Mononuclear cell (primary cell): ENCODE results near the gene KRT82. TPM values are rescaled to one million over a fixed set of nuclear protein-coding genes. Genes with fewer than 3 reads are reported as not detected.

Source experiments
- H3K27me3 ChIP-seq: 2 replicates; pipeline ENCODE4 v1.6.0; 2011; ENCODE audit warnings: low read length, control low read depth; ENCODE audit not compliant: insufficient read depth
- H3K4me1 ChIP-seq: 2 replicates; pipeline ENCODE4 v1.5.1; 2011; ENCODE audit warnings: mild to moderate bottlenecking, low read length, control low read depth; ENCODE audit not compliant: insufficient read depth
- H3K4me3 ChIP-seq: 2 replicates; pipeline ENCODE4 v1.5.1; 2011; ENCODE audit warnings: mild to moderate bottlenecking, low read length, moderate library complexity
- H3K9me3 ChIP-seq: 2 replicates; pipeline ENCODE4 v1.5.1; 2011; ENCODE audit warnings: low read depth, mild to moderate bottlenecking, control low read depth, low read length
- total RNA-seq: library from RNA; depleted of rRNA; stranded (reverse); fragments of >200 nt; gene quantifications from one replicate; pipeline ENCODE4 v1.2.3, GENCODE V29; 2012

KRT82 gene
- total RNA-seq, 1 donor = not detected

- Histone ChIP-seq H3K4me1 (no peaks in the 10 kb centered on the region), H3K27me3 (no peaks in the 10 kb centered on the region), H3K9me3 (no peaks in the 10 kb centered on the region), H3K4me3 (no peak overlapping the region)
Observed at GRCh38 chr12:52403561-52403960, 2.6 kb downstream of the KRT82 start.

- H3K27me3 ChIP-seq = no peaks in the 10 kb centered on the region
- no peak overlapping the region for H3K4me3 ChIP-seq
- no peaks in the 10 kb centered on the region for H3K9me3 ChIP-seq
- H3K4me1 ChIP-seq = no peaks in the 10 kb centered on the region
Observed at GRCh38 chr12:52402873-52403540, 3.1 kb downstream of the KRT82 start.

- no peaks in the 10 kb centered on the region for H3K9me3 ChIP-seq
- H3K27me3 ChIP-seq = no peaks in the 10 kb centered on the region
- no peaks in the 10 kb centered on the region for H3K4me1 ChIP-seq
- H3K4me3 ChIP-seq = no peak overlapping the region
Observed at GRCh38 chr12:52402377-52402776, 3.8 kb downstream of the KRT82 start.

GRCh38 chr12:52401926-52402325 is 4.2 kb downstream of the KRT82 start:
- Histone ChIP-seq H3K27me3 (no peaks in the 10 kb centered on the region), H3K4me3 (no peak overlapping the region), H3K9me3 (no peaks in the 10 kb centered on the region), H3K4me1 (no peaks in the 10 kb centered on the region)

- Histone ChIP-seq H3K9me3 (no peaks in the 10 kb centered on the region), H3K27me3 (no peaks in the 10 kb centered on the region), H3K4me1 (no peaks in the 10 kb centered on the region), H3K4me3 (no peak overlapping the region)
Observed at GRCh38 chr12:52401526-52401925, 4.6 kb downstream of the KRT82 start.

- H3K27me3 ChIP-seq = no peaks in the 10 kb centered on the region
- H3K4me3 ChIP-seq = no peak overlapping the region
- no peaks in the 10 kb centered on the region for H3K4me1 ChIP-seq
- no peaks in the 10 kb centered on the region for H3K9me3 ChIP-seq
Observed at GRCh38 chr12:52400906-52401305, 5.2 kb downstream of the KRT82 start.

- Histone ChIP-seq H3K27me3 (no peaks in the 10 kb centered on the region), H3K4me3 (no peak overlapping the region), H3K4me1 (no peaks in the 10 kb centered on the region), H3K9me3 (no peaks in the 10 kb centered on the region)
Observed at GRCh38 chr12:52399756-52400155, 6.4 kb downstream of the KRT82 start.

GRCh38 chr12:52398176-52398575 is 8.0 kb downstream of the KRT82 start:
- Histone ChIP-seq H3K4me1 (no peaks in the 10 kb centered on the region), H3K4me3 (no peak overlapping the region), H3K9me3 (no peaks in the 10 kb centered on the region), H3K27me3 (no peaks in the 10 kb centered on the region)

- no peak overlapping the region for H3K4me3 ChIP-seq
- no peaks in the 10 kb centered on the region for H3K4me1 ChIP-seq
- H3K9me3 ChIP-seq = no peaks in the 10 kb centered on the region
- H3K27me3 ChIP-seq = no peaks in the 10 kb centered on the region
Observed at GRCh38 chr12:52396656-52397055, 9.5 kb downstream of the KRT82 start.

- Histone ChIP-seq H3K4me3 (no peak overlapping the region), H3K9me3 (no peaks in the 10 kb centered on the region), H3K4me1 (no peaks in the 10 kb centered on the region), H3K27me3 (no peaks in the 10 kb centered on the region)
Observed at GRCh38 chr12:52395761-52396434, 10.2 kb downstream of the KRT82 start.

GRCh38 chr12:52394836-52395405 is 11.2 kb downstream of the KRT82 start:
- H3K4me1 ChIP-seq = no peaks in the 10 kb centered on the region
- H3K9me3 ChIP-seq = no peaks in the 10 kb centered on the region
- H3K27me3 ChIP-seq = no peaks in the 10 kb centered on the region

GRCh38 chr12:52392465-52393007 is 13.6 kb downstream of the KRT82 start:
- no peak overlapping the region for H3K4me3 ChIP-seq

More at GRCh38 chr12:52394836-52395405, 11.2 kb downstream of the KRT82 start:
- no peak overlapping the region for H3K4me3 ChIP-seq

GRCh38 chr12:52391618-52392002 is 14.5 kb downstream of the KRT82 start:
- Histone ChIP-seq H3K4me3 (no peak overlapping the region), H3K9me3 (no peaks in the 10 kb centered on the region), H3K4me1 (no peaks in the 10 kb centered on the region), H3K27me3 (no peaks in the 10 kb centered on the region)

More at GRCh38 chr12:52392465-52393007, 13.6 kb downstream of the KRT82 start:
- H3K4me1 ChIP-seq = no peaks in the 10 kb centered on the region
- H3K27me3 ChIP-seq = no peaks in the 10 kb centered on the region
- no peaks in the 10 kb centered on the region for H3K9me3 ChIP-seq

- H3K9me3 ChIP-seq = no peaks in the 10 kb centered on the region
- H3K27me3 ChIP-seq = no peaks in the 10 kb centered on the region
- H3K4me1 ChIP-seq = no peaks in the 10 kb centered on the region
- no peak overlapping the region for H3K4me3 ChIP-seq
Observed at GRCh38 chr12:52390739-52391617, 15.2 kb downstream of the KRT82 start.
